Glutamatergic neuron (in vitro differentiated cells): Measurements from ENCODE around the gene ZBTB7A. TPM values are rescaled to one million over a fixed set of nuclear protein-coding genes. Genes with fewer than 3 reads are reported as not detected.

ENCODE experiments used
- DNase-seq: peaks from one replicate; pipeline ENCODE4 v3.0.0; 2022
- H3K27ac Mint-ChIP-seq: one replicate; pipeline ENCODE4 v1.8.0; 2020; ENCODE audit warnings: mild to moderate bottlenecking, mixed read lengths, inconsistent platforms; ENCODE audit not compliant: unreplicated experiment
- H3K27me3 Mint-ChIP-seq: one replicate; pipeline ENCODE4 v1.8.0; 2020; ENCODE audit warnings: mild to moderate bottlenecking, moderate library complexity, mixed read lengths, inconsistent platforms; ENCODE audit not compliant: unreplicated experiment
- H3K36me3 Mint-ChIP-seq: one replicate; pipeline ENCODE4 v1.8.0; 2020; ENCODE audit warnings: mild to moderate bottlenecking, mixed read lengths, inconsistent platforms; ENCODE audit not compliant: unreplicated experiment
- H3K4me1 Mint-ChIP-seq: one replicate; pipeline ENCODE4 v1.8.0; 2020; ENCODE audit warnings: mild to moderate bottlenecking, low read depth, mixed read lengths, inconsistent platforms; ENCODE audit not compliant: unreplicated experiment
- H3K4me3 Mint-ChIP-seq: one replicate; pipeline ENCODE4 v1.8.0; 2020; ENCODE audit warnings: mild to moderate bottlenecking, mixed read lengths, inconsistent platforms; ENCODE audit not compliant: unreplicated experiment
- H3K9me3 Mint-ChIP-seq: one replicate; pipeline ENCODE4 v1.8.0; 2020; ENCODE audit warnings: mild to moderate bottlenecking, moderate library complexity, mixed read lengths, inconsistent platforms; ENCODE audit not compliant: unreplicated experiment
- CTCF ChIP-seq: fragments of 200-600 bp; sonication (generic); IDR thresholded peaks from one replicate; pipeline ENCODE4 v1.5.0; 2021; ENCODE audit not compliant: partially characterized antibody, unreplicated experiment
- total RNA-seq: library from RNA; stranded (reverse); fragmentation: NEBNext Ultra II Directional; extraction: Animal tissue kit (Norgen Biotek cat#: 25700); gene quantifications from one replicate; pipeline ENCODE4 v1.2.1, GENCODE V29; 2021; ENCODE audit not compliant: unreplicated experiment

The ZBTB7A gene
- total RNA-seq, 1 donor from 2014 or later = 21.8 TPM

GRCh38 chr19:4094291-4094690 is 27.6 kb upstream of the ZBTB7A start:
- TF ChIP-seq CTCF = no peak
- no peaks in the 10 kb centered on the region for H3K36me3 Mint-ChIP-seq
- no peaks in the 10 kb centered on the region for H3K4me1 Mint-ChIP-seq
- no peak for DNase-seq
- no peak overlapping the region for H3K27ac Mint-ChIP-seq
- no peaks in the 10 kb centered on the region for H3K27me3 Mint-ChIP-seq
- no peak overlapping the region for H3K4me3 Mint-ChIP-seq
- peaks cover 2% of the 10 kb centered on the region for H3K9me3 Mint-ChIP-seq

DNA sequence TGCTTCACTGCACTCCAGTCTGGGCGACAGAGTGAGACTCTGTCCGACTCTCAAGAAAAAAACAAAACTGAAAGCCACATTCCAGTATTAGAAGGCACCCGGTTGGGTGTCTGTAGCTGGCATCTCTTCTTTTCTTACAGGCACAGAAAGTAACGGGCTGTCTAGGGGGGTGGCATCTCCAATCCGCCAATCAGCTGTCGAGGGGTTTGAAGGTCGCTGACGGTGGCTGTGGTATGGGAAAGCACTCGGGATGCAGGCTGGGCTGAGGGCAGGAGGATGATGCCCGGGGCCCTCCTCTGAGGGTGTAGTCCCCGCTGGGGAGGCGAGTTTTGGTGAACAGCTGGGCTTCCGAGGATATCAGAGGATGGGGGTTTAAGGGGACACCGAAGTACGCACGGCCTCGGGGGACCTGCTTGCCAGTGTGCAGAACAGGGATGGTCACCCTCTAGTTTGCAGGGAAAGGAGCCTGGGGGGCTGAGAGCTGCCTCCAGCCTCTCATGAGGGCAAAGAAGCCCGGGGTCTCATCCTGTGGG is 27.0 kb upstream of the ZBTB7A start:
- Mint-ChIP-seq H3K27ac (no peak overlapping the region), H3K4me3 (no peak overlapping the region), H3K27me3 (peaks cover 2% of the 10 kb centered on the region), H3K36me3 (no peaks in the 10 kb centered on the region), H3K4me1 (no peaks in the 10 kb centered on the region), H3K9me3 (peaks cover 2% of the 10 kb centered on the region)
- DNase-seq = no peak
- TF ChIP-seq CTCF = no peak

GRCh38 chr19:4090356-4091220 is 23.9 kb upstream of the ZBTB7A start:
- Mint-ChIP-seq H3K4me1 (no peaks in the 10 kb centered on the region), H3K27me3 (peaks cover 2% of the 10 kb centered on the region), H3K9me3 (peaks cover 4% of the 10 kb centered on the region), H3K4me3 (no peak overlapping the region), H3K36me3 (no peaks in the 10 kb centered on the region), H3K27ac (no peak overlapping the region)
- DNase-seq = no peak
- no peak for TF ChIP-seq CTCF

- H3K9me3 Mint-ChIP-seq = peaks cover 4% of the 10 kb centered on the region
- H3K4me1 Mint-ChIP-seq = no peaks in the 10 kb centered on the region
- peaks cover 2% of the 10 kb centered on the region for H3K27me3 Mint-ChIP-seq
- H3K4me3 Mint-ChIP-seq = no peak overlapping the region
- no peak overlapping the region for H3K27ac Mint-ChIP-seq
- H3K36me3 Mint-ChIP-seq = no peaks in the 10 kb centered on the region
- DNase-seq = no peak
- TF ChIP-seq CTCF = no peak
Measured at GRCh38 chr19:4089946-4090345, 23.2 kb upstream of the ZBTB7A start.

DNA sequence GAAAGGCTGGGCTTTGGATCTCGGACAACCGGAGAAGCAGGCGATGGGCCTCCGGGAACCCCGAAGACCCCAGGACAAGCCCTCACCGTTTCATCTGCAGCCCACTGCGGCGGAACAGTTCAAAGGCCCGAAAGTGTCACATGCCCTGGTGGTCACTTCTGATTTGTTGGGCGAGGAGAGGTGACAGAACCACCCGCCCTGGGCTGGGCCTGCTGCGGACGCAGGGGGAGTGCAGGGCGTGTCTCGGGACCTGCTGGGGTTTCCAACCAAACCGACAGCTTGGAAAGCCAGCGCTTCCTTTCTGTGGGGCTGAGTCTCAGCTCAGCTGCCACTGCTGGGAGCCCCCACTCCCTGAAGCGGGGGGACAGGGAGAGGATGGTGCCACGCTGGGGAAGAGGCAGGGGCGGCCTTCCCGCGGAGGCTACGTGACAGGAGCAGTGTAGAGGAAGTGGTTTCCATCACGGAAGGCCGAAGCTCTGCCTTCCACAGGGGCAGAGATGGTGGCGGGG is 22.8 kb upstream of the ZBTB7A start:
- no peak for DNase-seq
- peaks cover 4% of the 10 kb centered on the region for H3K9me3 Mint-ChIP-seq
- H3K4me1 Mint-ChIP-seq = no peaks in the 10 kb centered on the region
- no peak for TF ChIP-seq CTCF
- H3K27ac Mint-ChIP-seq = no peak overlapping the region
- H3K27me3 Mint-ChIP-seq = peaks cover 5% of the 10 kb centered on the region
- no peaks in the 10 kb centered on the region for H3K36me3 Mint-ChIP-seq
- no peak overlapping the region for H3K4me3 Mint-ChIP-seq
